Osteocyte (in vitro differentiated cells): ENCODE data around the gene TOX2. TPM values are rescaled to one million over a fixed set of nuclear protein-coding genes. Genes with fewer than 3 reads are reported as not detected.

ENCODE experiments used
- DNase-seq: peaks from one replicate; pipeline ENCODE4 v3.0.0; 2021; ENCODE audit warnings: mixed read lengths; ENCODE audit not compliant: unreplicated experiment; ENCODE audit errors: extremely low spot score
- H3K27ac Mint-ChIP-seq: one replicate; pipeline ENCODE4 v1.8.0; 2021; ENCODE audit warnings: mild to moderate bottlenecking, mixed read lengths; ENCODE audit not compliant: unreplicated experiment
- H3K27me3 Mint-ChIP-seq: one replicate; pipeline ENCODE4 v1.8.0; 2021; ENCODE audit warnings: mixed read lengths; ENCODE audit not compliant: unreplicated experiment
- H3K36me3 Mint-ChIP-seq: one replicate; pipeline ENCODE4 v1.8.0; 2021; ENCODE audit warnings: mixed read lengths; ENCODE audit not compliant: unreplicated experiment
- H3K4me1 Mint-ChIP-seq: one replicate; pipeline ENCODE4 v1.8.0; 2021; ENCODE audit warnings: mixed read lengths; ENCODE audit not compliant: unreplicated experiment
- H3K4me3 Mint-ChIP-seq: one replicate; pipeline ENCODE4 v1.8.0; 2021; ENCODE audit warnings: mild to moderate bottlenecking, moderate library complexity, mixed read lengths; ENCODE audit not compliant: unreplicated experiment
- H3K9me3 Mint-ChIP-seq: one replicate; pipeline ENCODE4 v1.8.0; 2021; ENCODE audit warnings: mixed read lengths; ENCODE audit not compliant: unreplicated experiment
- CTCF ChIP-seq: fragments of 200-600 bp; sonication (generic); IDR thresholded peaks from 2 replicates; pipeline ENCODE4 v1.5.0; 2021; ENCODE audit warnings: antibody characterized with exemption, mild to moderate bottlenecking, moderate library complexity
- total RNA-seq: library from RNA; stranded (reverse); gene quantifications from 2 replicates; pipeline ENCODE4 v1.2.1, GENCODE V29; 2021

TOX2 gene
- total RNA-seq, 1 donor from 2014 or later: not detected

DNA sequence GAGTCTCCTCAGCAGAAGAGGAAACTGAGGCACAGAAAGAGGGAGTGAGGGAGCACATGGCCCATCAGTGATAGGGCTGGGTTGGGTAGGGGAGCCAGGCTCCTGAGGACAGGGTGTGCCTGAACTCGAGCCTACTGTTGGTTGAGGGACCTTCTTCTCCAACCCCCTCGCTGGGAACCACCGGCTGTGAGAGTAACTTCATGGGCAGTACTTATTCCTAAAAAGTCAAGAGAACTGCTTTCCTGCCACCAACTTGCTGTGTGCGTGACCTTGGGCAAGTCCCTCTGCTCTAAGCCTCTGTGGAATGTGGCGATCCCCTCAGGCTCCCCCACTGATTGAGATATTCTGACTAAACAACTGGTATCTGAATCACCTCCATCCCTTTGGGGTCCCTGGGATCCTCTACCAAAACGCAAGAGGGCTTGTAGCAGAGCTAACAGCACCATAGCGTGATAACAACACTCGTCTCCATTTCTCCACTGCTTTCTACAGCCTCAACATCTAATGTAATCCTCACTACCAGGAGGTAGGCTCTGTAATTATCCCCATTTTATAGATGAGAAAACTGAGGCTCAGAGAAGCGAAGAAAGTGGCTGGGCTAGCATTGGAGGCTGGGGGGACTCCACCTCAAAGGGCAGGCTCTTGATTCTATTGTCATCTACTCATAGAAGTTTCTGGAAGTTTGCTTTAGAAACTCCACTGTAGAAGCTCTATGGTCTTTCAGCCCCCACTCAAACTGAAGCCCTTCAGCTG, 196.3 kb downstream of the TOX2 start:
- Mint-ChIP-seq H3K36me3 (no peaks in the 10 kb centered on the region), H3K27me3 (no peaks in the 10 kb centered on the region), H3K27ac (no peak overlapping the region), H3K9me3 (no peaks in the 10 kb centered on the region), H3K4me3 (no peak overlapping the region), H3K4me1 (peaks cover 33% of the 10 kb centered on the region)
- no peak for DNase-seq
- no peak for TF ChIP-seq CTCF

DNA sequence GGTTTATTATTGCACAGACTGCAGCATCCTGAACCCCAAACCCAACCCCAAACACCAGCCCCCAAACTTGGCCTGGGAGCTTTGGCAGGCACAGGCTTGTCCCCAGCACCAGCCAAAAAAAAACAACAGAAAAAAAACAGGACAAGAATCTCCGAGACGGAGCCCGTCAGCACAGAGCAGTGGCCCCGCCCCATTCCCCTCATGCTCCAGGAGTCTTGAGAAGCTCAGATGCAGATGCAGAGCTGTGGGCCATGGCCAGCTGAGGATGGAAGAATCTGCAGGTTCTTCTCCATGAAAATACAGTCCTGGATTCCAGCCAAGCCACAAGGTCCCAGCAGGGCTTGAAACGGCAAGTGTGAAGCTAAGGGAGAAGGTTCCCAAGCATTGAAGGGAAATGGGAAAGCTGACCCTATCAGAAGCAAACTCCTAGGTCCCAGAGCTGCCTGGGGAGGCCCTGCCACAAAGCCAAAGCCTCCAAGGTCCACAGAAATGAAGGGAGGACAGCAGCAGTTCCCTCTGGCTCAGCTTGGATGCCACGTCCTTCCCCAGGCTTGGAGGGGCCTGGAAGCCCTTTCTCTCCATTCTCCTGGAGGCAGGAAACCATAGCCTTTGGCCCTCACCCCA, 197.2 kb downstream of the TOX2 start:
- H3K4me3 Mint-ChIP-seq: no peak overlapping the region
- H3K9me3 Mint-ChIP-seq: no peaks in the 10 kb centered on the region
- no peak for DNase-seq
- H3K36me3 Mint-ChIP-seq: no peaks in the 10 kb centered on the region
- no peaks in the 10 kb centered on the region for H3K27me3 Mint-ChIP-seq
- TF ChIP-seq CTCF: no peak
- peaks cover 32% of the 10 kb centered on the region for H3K4me1 Mint-ChIP-seq
- peak overlapping the region; percentile 63 for H3K27ac Mint-ChIP-seq

DNA sequence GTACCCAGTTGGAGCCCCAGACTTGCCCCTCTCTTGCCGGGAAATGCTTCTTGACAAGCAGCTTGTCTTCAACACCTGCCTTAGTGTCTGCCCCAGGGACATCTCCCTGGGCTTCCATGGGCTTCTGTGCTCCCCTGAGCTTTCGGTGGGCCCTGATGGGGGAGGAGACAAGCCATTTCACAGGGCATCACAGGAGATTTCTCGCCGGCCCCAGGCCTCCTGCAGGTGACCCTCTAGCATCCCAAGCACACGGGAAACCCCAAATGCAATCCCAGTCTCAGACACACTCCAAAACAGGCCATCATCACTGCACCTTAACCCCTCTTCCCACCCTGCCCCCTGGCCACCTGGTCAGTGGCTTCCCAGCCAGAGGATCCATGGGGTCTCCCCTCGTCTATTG, 197.8 kb downstream of the TOX2 start:
- Mint-ChIP-seq H3K4me3 (no peak overlapping the region), H3K36me3 (no peaks in the 10 kb centered on the region), H3K4me1 (peaks cover 32% of the 10 kb centered on the region), H3K27ac (no peak overlapping the region), H3K27me3 (no peaks in the 10 kb centered on the region), H3K9me3 (no peaks in the 10 kb centered on the region)
- TF ChIP-seq CTCF: no peak
- DNase-seq: no peak

GRCh38 chr20:44112889-44113617, 198.4 kb downstream of the TOX2 start:
- Mint-ChIP-seq H3K27me3 (no peaks in the 10 kb centered on the region), H3K4me3 (no peak overlapping the region), H3K9me3 (no peaks in the 10 kb centered on the region), H3K36me3 (no peaks in the 10 kb centered on the region), H3K4me1 (peaks cover 32% of the 10 kb centered on the region), H3K27ac (peak overlapping the region; percentile 65)
- no peak for DNase-seq
- TF ChIP-seq CTCF: no peak
